Liver (tissue), 9 donors: ENCODE measurements around the gene ZNF729. TPM values are rescaled to one million over a fixed set of nuclear protein-coding genes. Genes with fewer than 3 reads are reported as not detected.

Source experiments
- DNase-seq: peaks from one replicate; pipeline ENCODE4 v3.0.0-alpha.2; 2017; ENCODE audit warnings: low spot score
- H3K27ac ChIP-seq, 2 donors: one replicate each; pipeline ENCODE4 v1.7.0; 2013; ENCODE audit warnings: inconsistent platforms in 2 of 2, low read length in 2 of 2, control low read depth in 1 of 2, low read depth in 1 of 2, mild to moderate bottlenecking in 1 of 2
- H3K27me3 ChIP-seq, 4 donors: one replicate each; pipeline versions ENCODE4 v1.6.1 to v1.7.0; 2013; ENCODE audit warnings: low read length in 3 of 4, inconsistent platforms in 1 of 4, mild to moderate bottlenecking in 1 of 4, moderate library complexity in 1 of 4; ENCODE audit not compliant: control insufficient read depth in 4 of 4, insufficient read depth in 4 of 4
- H3K36me3 ChIP-seq, 4 donors: one replicate each; pipeline versions ENCODE4 v1.6.1 to v1.7.0; 2013; ENCODE audit warnings: low read length in 3 of 4, mild to moderate bottlenecking in 3 of 4, low read depth in 1 of 4, moderate library complexity in 1 of 4; ENCODE audit not compliant: control insufficient read depth in 4 of 4, insufficient read depth in 3 of 4
- H3K4me1 ChIP-seq, 4 donors: one replicate each; pipeline versions ENCODE4 v1.6.1 to v1.7.0; 2013; ENCODE audit warnings: low read length in 3 of 4, mild to moderate bottlenecking in 3 of 4, moderate library complexity in 1 of 4; ENCODE audit not compliant: control insufficient read depth in 4 of 4, insufficient read depth in 4 of 4
- H3K4me3 ChIP-seq, 3 donors: one replicate each; pipeline versions ENCODE4 v1.6.1 to v1.7.0; 2013; ENCODE audit warnings: low read length in 3 of 3, control low read depth in 1 of 3, low read depth in 1 of 3, mild to moderate bottlenecking in 1 of 3
- H3K9ac ChIP-seq, 2 donors: one replicate each; pipeline ENCODE4 v1.7.0; 2013; ENCODE audit warnings: low read length in 2 of 2, mild to moderate bottlenecking in 2 of 2, moderate library complexity in 2 of 2, control low read depth in 1 of 2, low read depth in 1 of 2
- H3K9me3 ChIP-seq, 4 donors: one replicate each; pipeline versions ENCODE4 v1.6.1 to v1.7.0; 2013; ENCODE audit warnings: low read length in 3 of 4; ENCODE audit not compliant: control insufficient read depth in 4 of 4
- EGR1 ChIP-seq, 2 donors: IDR thresholded peaks; 2 replicates each; pipeline ENCODE4 v1.6.1; 2016 to 2018; ENCODE audit warnings: antibody characterized with exemption in 2 of 2, low read depth in 2 of 2
- FOXA1 ChIP-seq: IDR thresholded peaks from 2 replicates; pipeline ENCODE4 v1.6.1; 2016; ENCODE audit warnings: antibody characterized with exemption
- FOXA2 ChIP-seq: IDR thresholded peaks from 2 replicates; pipeline ENCODE4 v1.6.1; 2016; ENCODE audit warnings: antibody characterized with exemption
- GABPA ChIP-seq, 2 donors: IDR thresholded peaks in 1 of 2; conservative IDR thresholded peaks in 1 of 2; 2 replicates each; pipeline ENCODE4 v1.6.1; 2016; ENCODE audit warnings: antibody characterized with exemption in 2 of 2, mild to moderate bottlenecking in 1 of 2, moderate library complexity in 1 of 2
- HNF4A ChIP-seq, 2 donors: conservative IDR thresholded peaks; 2 replicates each; pipeline ENCODE4 v1.6.1; 2016; ENCODE audit warnings: antibody characterized with exemption in 2 of 2, mild to moderate bottlenecking in 2 of 2
- HNF4G ChIP-seq: IDR thresholded peaks from 2 replicates; pipeline ENCODE4 v1.6.1; 2016; ENCODE audit warnings: antibody characterized with exemption
- JUND ChIP-seq, 2 donors: IDR thresholded peaks; 2 replicates each; pipeline ENCODE4 v1.6.1; 2016; ENCODE audit warnings: antibody characterized with exemption in 2 of 2
- NR2F2 ChIP-seq: IDR thresholded peaks from 2 replicates; pipeline ENCODE4 v1.6.1; 2016; ENCODE audit warnings: antibody characterized with exemption
- RAD21 ChIP-seq, 2 donors: IDR thresholded peaks; 2 replicates each; pipeline ENCODE4 v1.6.1; 2016; ENCODE audit warnings: antibody characterized with exemption in 2 of 2, mild to moderate bottlenecking in 2 of 2
- RXRA ChIP-seq, 2 donors: IDR thresholded peaks; 2 replicates each; pipeline ENCODE4 v1.6.1; 2017 to 2018; ENCODE audit warnings: antibody characterized with exemption in 2 of 2, mild to moderate bottlenecking in 1 of 2
- SP1 ChIP-seq: IDR thresholded peaks from 2 replicates; pipeline ENCODE4 v1.6.1; 2018; ENCODE audit warnings: antibody characterized with exemption, mild to moderate bottlenecking
- TAF1 ChIP-seq: conservative IDR thresholded peaks from 2 replicates; pipeline ENCODE4 v1.6.1; 2016; ENCODE audit warnings: antibody characterized with exemption, mild to moderate bottlenecking
- YY1 ChIP-seq: IDR thresholded peaks from 2 replicates; pipeline ENCODE4 v1.6.1; 2016; ENCODE audit warnings: antibody characterized with exemption, mild to moderate bottlenecking
- WGBS: extraction: QIAGEN DNeasy Blood & Tissue Kit; methylation state at CpG from one replicate; pipeline ENCODE4 v1.1.7; 2013; 5-methylcytosine and 5-hydroxymethylcytosine counted together
- polyA plus RNA-seq, 2 donors: library from polyadenylated mRNA; stranded (reverse) in 1 of 2; unstranded in 1 of 2; fragments of 200-250 nt in 1 of 2; fragments of >200 nt in 1 of 2; fragmentation: Nextera tagmentation in 1 of 2; extraction: Ambion mirVana in 1 of 2; gene quantifications; one replicate each; pipeline versions ENCODE4 v1.2.1 to v1.2.3, GENCODE V29; 2013 to 2015
- total RNA-seq, 2 donors: library from RNA; depleted of rRNA; stranded (reverse); fragments of >200 nt; gene quantifications; one replicate each; pipeline ENCODE4 v1.2.3, GENCODE V29; 2014
- TF ChIP-seq, protein P1 (sequence below): IDR thresholded peaks from 2 replicates; pipeline ENCODE4 v1.6.1; 2016; ENCODE audit warnings: antibody characterized with exemption
- TF ChIP-seq, protein P2 (sequence below): IDR thresholded peaks from 2 replicates; pipeline ENCODE4 v1.6.1; 2016; ENCODE audit warnings: antibody characterized with exemption, mild to moderate bottlenecking
- TF ChIP-seq, protein P3 (sequence below): IDR thresholded peaks from 2 replicates; pipeline ENCODE4 v1.6.1; 2016; ENCODE audit warnings: antibody characterized with exemption
- TF ChIP-seq, protein P4 (sequence below): fragments of 150-350 bp; IDR thresholded peaks from 2 replicates; pipeline ENCODE4 v1.5.1; 2017; ENCODE audit warnings: improper control_type of control experiment, low read depth, low read length; ENCODE audit not compliant: missing input control
- donor health status: healthy.
- donor health status: healthy.
- donor health status: healthy.
- donor health status: healthy.
- donor health status: healthy.

Gene ZNF729
- total and polyA plus RNA-seq, 4 donors = not detected

DNA sequence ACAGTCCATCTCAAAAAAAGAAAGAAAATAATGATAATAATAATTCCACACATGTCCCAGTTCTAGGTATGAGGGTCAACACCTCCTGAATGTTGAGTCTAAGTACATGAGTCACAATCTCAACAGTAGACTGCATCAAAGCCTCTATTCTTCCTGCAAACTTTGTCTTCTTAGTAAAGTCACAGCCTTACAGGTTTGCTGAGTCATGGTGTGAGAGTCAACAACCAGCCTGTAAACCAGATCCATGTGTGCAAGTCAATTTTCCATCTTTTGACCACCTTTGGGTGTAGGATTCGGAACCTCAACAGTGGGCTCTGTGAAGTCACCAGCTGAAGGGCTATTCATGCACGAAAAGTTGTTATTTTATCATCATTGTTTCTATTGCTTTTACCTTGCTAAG, 25.7 kb upstream of the ZNF729 start:
- H3K4me3 ChIP-seq = no peak overlapping the region
- no peaks in the 10 kb centered on the region for H3K36me3 ChIP-seq
- no peaks in the 10 kb centered on the region for H3K27me3 ChIP-seq
- TF ChIP-seq, protein P1, sequence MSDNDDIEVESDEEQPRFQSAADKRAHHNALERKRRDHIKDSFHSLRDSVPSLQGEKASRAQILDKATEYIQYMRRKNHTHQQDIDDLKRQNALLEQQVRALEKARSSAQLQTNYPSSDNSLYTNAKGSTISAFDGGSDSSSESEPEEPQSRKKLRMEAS = no peak
- TF ChIP-seq NR2F2 = no peak
- TF ChIP-seq YY1 = no peak
- TF ChIP-seq HNF4A (conservative IDR thresholded peaks at IDR 0.05) = no peak
- no peak for TF ChIP-seq TAF1
- TF ChIP-seq, protein P2, sequence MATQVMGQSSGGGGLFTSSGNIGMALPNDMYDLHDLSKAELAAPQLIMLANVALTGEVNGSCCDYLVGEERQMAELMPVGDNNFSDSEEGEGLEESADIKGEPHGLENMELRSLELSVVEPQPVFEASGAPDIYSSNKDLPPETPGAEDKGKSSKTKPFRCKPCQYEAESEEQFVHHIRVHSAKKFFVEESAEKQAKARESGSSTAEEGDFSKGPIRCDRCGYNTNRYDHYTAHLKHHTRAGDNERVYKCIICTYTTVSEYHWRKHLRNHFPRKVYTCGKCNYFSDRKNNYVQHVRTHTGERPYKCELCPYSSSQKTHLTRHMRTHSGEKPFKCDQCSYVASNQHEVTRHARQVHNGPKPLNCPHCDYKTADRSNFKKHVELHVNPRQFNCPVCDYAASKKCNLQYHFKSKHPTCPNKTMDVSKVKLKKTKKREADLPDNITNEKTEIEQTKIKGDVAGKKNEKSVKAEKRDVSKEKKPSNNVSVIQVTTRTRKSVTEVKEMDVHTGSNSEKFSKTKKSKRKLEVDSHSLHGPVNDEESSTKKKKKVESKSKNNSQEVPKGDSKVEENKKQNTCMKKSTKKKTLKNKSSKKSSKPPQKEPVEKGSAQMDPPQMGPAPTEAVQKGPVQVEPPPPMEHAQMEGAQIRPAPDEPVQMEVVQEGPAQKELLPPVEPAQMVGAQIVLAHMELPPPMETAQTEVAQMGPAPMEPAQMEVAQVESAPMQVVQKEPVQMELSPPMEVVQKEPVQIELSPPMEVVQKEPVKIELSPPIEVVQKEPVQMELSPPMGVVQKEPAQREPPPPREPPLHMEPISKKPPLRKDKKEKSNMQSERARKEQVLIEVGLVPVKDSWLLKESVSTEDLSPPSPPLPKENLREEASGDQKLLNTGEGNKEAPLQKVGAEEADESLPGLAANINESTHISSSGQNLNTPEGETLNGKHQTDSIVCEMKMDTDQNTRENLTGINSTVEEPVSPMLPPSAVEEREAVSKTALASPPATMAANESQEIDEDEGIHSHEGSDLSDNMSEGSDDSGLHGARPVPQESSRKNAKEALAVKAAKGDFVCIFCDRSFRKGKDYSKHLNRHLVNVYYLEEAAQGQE = no peak
- no peak for TF ChIP-seq JUND (IDR thresholded peaks at IDR 0.05)
- no peak for TF ChIP-seq GABPA (IDR thresholded peaks at IDR 0.05 in 1 of 2, conservative IDR thresholded peaks at IDR 0.05 in 1 of 2)
- no peak for TF ChIP-seq EGR1 (IDR thresholded peaks at IDR 0.05; ENCODE audit: low read depth in 2 of 2)
- no peak for TF ChIP-seq FOXA2
- no peak for TF ChIP-seq HNF4G
- TF ChIP-seq, protein P3, sequence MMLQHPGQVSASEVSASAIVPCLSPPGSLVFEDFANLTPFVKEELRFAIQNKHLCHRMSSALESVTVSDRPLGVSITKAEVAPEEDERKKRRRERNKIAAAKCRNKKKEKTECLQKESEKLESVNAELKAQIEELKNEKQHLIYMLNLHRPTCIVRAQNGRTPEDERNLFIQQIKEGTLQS = no peak
- TF ChIP-seq SP1 = no peak
- TF ChIP-seq, protein P4, sequence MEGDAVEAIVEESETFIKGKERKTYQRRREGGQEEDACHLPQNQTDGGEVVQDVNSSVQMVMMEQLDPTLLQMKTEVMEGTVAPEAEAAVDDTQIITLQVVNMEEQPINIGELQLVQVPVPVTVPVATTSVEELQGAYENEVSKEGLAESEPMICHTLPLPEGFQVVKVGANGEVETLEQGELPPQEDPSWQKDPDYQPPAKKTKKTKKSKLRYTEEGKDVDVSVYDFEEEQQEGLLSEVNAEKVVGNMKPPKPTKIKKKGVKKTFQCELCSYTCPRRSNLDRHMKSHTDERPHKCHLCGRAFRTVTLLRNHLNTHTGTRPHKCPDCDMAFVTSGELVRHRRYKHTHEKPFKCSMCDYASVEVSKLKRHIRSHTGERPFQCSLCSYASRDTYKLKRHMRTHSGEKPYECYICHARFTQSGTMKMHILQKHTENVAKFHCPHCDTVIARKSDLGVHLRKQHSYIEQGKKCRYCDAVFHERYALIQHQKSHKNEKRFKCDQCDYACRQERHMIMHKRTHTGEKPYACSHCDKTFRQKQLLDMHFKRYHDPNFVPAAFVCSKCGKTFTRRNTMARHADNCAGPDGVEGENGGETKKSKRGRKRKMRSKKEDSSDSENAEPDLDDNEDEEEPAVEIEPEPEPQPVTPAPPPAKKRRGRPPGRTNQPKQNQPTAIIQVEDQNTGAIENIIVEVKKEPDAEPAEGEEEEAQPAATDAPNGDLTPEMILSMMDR = no peak
- no peak for TF ChIP-seq RXRA (IDR thresholded peaks at IDR 0.05)
- no peaks in the 10 kb centered on the region for H3K4me1 ChIP-seq
- DNase-seq = no peak
- WGBS = 76% methylated on average over 2 of the region's 2 CpGs
- peaks cover 3 to 12% (median 10%) of the 10 kb centered on the region in 4 donors for H3K9me3 ChIP-seq
- no peak overlapping the region for H3K9ac ChIP-seq
- H3K27ac ChIP-seq = no peak overlapping the region

GRCh38 chr19:22261596-22261995, 24.6 kb upstream of the ZNF729 start:
- no peak for DNase-seq
- Histone ChIP-seq H3K4me1 (no peaks in the 10 kb centered on the region), H3K27me3 (no peaks in the 10 kb centered on the region), H3K4me3 (no peak overlapping the region), H3K9ac (no peak overlapping the region), H3K9me3 (peaks cover 7 to 15% (median 14%) of the 10 kb centered on the region in 4 donors), H3K36me3 (no peaks in the 10 kb centered on the region), H3K27ac (no peak overlapping the region)
- no peak for TF ChIP-seq FOXA1
- no peak for TF ChIP-seq EGR1 (IDR thresholded peaks at IDR 0.05; ENCODE audit: low read depth in 2 of 2)
- TF ChIP-seq FOXA2 = no peak
- TF ChIP-seq, protein P3 = no peak
- TF ChIP-seq JUND (IDR thresholded peaks at IDR 0.05) = no peak
- TF ChIP-seq, protein P1 = no peak
- no peak for TF ChIP-seq GABPA (IDR thresholded peaks at IDR 0.05 in 1 of 2, conservative IDR thresholded peaks at IDR 0.05 in 1 of 2)
- TF ChIP-seq HNF4A (conservative IDR thresholded peaks at IDR 0.05) = no peak
- TF ChIP-seq RAD21 (IDR thresholded peaks at IDR 0.05) = no peak
- no peak for TF ChIP-seq HNF4G
- TF ChIP-seq TAF1 = no peak
- TF ChIP-seq, protein P4 = no peak
- TF ChIP-seq, protein P2 = no peak
- TF ChIP-seq NR2F2 = no peak
- TF ChIP-seq SP1 = no peak
- no peak for TF ChIP-seq YY1
- no peak for TF ChIP-seq RXRA (IDR thresholded peaks at IDR 0.05)
- WGBS = 13% methylated on average over 37 of the region's 37 CpGs
